Fibroblast of lung (primary cell): ENCODE measurements around the gene HM13. TPM values are rescaled to one million over a fixed set of nuclear protein-coding genes. Genes with fewer than 3 reads are reported as not detected.

Source experiments
- DNase-seq, 2 donors: peaks; one replicate each; pipeline versions ENCODE4 v3.0.0 to v3.0.0-alpha.2; 2010; ENCODE audit warnings: low read depth in 2 of 2
- H2AFZ ChIP-seq: 2 replicates; pipeline ENCODE4 v1.5.1; 2012; ENCODE audit warnings: low read length, control low read depth, inconsistent platforms
- H3K27ac ChIP-seq: 2 replicates; pipeline ENCODE4 v1.5.1; 2011; ENCODE audit warnings: low read length, control low read depth; ENCODE audit not compliant: insufficient read depth
- H3K27me3 ChIP-seq: 2 replicates; pipeline ENCODE4 v1.5.1; 2011; ENCODE audit warnings: mild to moderate bottlenecking, low read length; ENCODE audit not compliant: control insufficient read depth, insufficient read depth
- H3K36me3 ChIP-seq: 2 replicates; pipeline ENCODE4 v1.5.1; 2011; ENCODE audit warnings: low read length; ENCODE audit not compliant: control insufficient read depth, insufficient read depth
- H3K4me1 ChIP-seq: 2 replicates; pipeline ENCODE4 v1.5.1; 2011; ENCODE audit warnings: low read length; ENCODE audit not compliant: control insufficient read depth, insufficient read depth; ENCODE audit errors: extremely low read depth
- H3K4me2 ChIP-seq: 2 replicates; pipeline ENCODE4 v1.5.1; 2011; ENCODE audit warnings: low read length, control low read depth; ENCODE audit not compliant: insufficient read depth; ENCODE audit errors: extremely low read depth
- H3K4me3 ChIP-seq, 4 experiments: fragments of 200-600 bp in 1 of 4; sonication (generic) in 1 of 4; replicated peaks in 1 of 4; 2 replicates each; pipeline ENCODE4 v1.5.1; 2011 to 2016; ENCODE audit warnings: low read length in 4 of 4, low read depth in 3 of 4, mild to moderate bottlenecking in 3 of 4, control low read depth in 2 of 4, inconsistent platforms in 1 of 4, mixed read lengths in 1 of 4; ENCODE audit not compliant: insufficient read depth in 1 of 4; ENCODE audit errors: control extremely low read depth in 1 of 4
- H3K79me2 ChIP-seq: 2 replicates; pipeline ENCODE4 v1.5.1; 2012; ENCODE audit warnings: mild to moderate bottlenecking, low read length, inconsistent platforms; ENCODE audit not compliant: control insufficient read depth, insufficient read depth
- H3K9ac ChIP-seq: 2 replicates; pipeline ENCODE4 v1.5.1; 2011; ENCODE audit warnings: mild to moderate bottlenecking, low read length, control low read depth; ENCODE audit not compliant: insufficient read depth
- H3K9me3 ChIP-seq: 2 replicates; pipeline ENCODE4 v1.5.1; 2012; ENCODE audit warnings: low read depth, low read length; ENCODE audit not compliant: control insufficient read depth, insufficient read depth
- H4K20me1 ChIP-seq: 2 replicates; pipeline ENCODE4 v1.5.1; 2011; ENCODE audit warnings: low read length; ENCODE audit not compliant: control insufficient read depth, insufficient read depth; ENCODE audit errors: extremely low read depth
- EZH2 ChIP-seq: IDR thresholded peaks from 2 replicates; pipeline ENCODE4 v1.5.1; 2012; ENCODE audit warnings: low read length, control low read depth, mild to moderate bottlenecking; ENCODE audit errors: missing control alignments
- polyA plus RNA-seq, 2 donors: library from polyadenylated mRNA; depleted of rRNA in 1 of 2; stranded (reverse) in 1 of 2; unstranded in 1 of 2; fragments of >200 nt; gene quantifications; 2 replicates each; pipeline ENCODE4 v1.2.1, GENCODE V29; 2011 to 2012; ENCODE audit warnings: missing spikeins in 1 of 2
- total RNA-seq: library from RNA; depleted of rRNA; stranded (reverse); fragments of >200 nt; gene quantifications from 2 replicates; pipeline ENCODE4 v1.2.1, GENCODE V29; 2014
- TF ChIP-seq, protein P1 (sequence below), 2 donors: IDR thresholded peaks in 1 of 2; conservative IDR thresholded peaks in 1 of 2; 1 replicate in 1 of 2; 2 replicates in 1 of 2; pipeline ENCODE4 v1.5.1; 2011 to 2012; ENCODE audit warnings: low read length in 2 of 2, control low read depth in 1 of 2, inconsistent platforms in 1 of 2, low read depth in 1 of 2, mild to moderate bottlenecking in 1 of 2

The HM13 gene
- total and polyA plus RNA-seq, 2 donors (not counting 1 experiment from before 2014, with no cell fraction given), result 52.5 to 157 TPM

DNA sequence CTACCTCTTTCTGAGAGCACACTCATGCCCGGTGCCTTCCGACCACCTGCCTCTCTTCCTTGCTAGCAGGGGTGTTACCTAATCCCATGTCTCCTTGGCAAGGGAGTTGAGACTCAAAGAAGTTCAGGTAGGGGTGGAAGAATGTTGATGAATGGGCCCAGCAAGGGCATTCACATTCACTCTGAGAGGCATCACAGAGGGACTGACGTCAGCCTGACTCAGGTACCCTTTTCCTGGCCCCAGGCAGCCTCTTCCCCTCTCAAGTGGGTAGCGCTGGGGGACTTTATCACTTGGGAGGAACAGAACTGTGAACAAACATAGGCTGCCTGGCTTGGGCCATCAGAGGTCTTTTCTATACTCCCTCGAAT is 35.3 kb downstream of the HM13 start:
- H4K20me1 ChIP-seq, result no peaks in the 10 kb centered on the region
- no peak overlapping the region for H3K4me3 ChIP-seq
- peaks cover 23% of the 10 kb centered on the region for H3K79me2 ChIP-seq
- H3K4me2 ChIP-seq, result no peak overlapping the region
- H3K36me3 ChIP-seq, result peaks cover 28% of the 10 kb centered on the region
- H3K27ac ChIP-seq, result no peak overlapping the region
- no peaks in the 10 kb centered on the region for H3K27me3 ChIP-seq
- H3K9ac ChIP-seq, result no peak overlapping the region
- peaks cover 6% of the 10 kb centered on the region for H3K4me1 ChIP-seq
- H2AFZ ChIP-seq, result no peak overlapping the region
- no peak for DNase-seq
- no peaks in the 10 kb centered on the region for H3K9me3 ChIP-seq
- TF ChIP-seq EZH2, result no peak
- TF ChIP-seq, protein P1, sequence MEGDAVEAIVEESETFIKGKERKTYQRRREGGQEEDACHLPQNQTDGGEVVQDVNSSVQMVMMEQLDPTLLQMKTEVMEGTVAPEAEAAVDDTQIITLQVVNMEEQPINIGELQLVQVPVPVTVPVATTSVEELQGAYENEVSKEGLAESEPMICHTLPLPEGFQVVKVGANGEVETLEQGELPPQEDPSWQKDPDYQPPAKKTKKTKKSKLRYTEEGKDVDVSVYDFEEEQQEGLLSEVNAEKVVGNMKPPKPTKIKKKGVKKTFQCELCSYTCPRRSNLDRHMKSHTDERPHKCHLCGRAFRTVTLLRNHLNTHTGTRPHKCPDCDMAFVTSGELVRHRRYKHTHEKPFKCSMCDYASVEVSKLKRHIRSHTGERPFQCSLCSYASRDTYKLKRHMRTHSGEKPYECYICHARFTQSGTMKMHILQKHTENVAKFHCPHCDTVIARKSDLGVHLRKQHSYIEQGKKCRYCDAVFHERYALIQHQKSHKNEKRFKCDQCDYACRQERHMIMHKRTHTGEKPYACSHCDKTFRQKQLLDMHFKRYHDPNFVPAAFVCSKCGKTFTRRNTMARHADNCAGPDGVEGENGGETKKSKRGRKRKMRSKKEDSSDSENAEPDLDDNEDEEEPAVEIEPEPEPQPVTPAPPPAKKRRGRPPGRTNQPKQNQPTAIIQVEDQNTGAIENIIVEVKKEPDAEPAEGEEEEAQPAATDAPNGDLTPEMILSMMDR (conservative IDR thresholded peaks at IDR 0.05 in 1 of 2, IDR thresholded peaks at IDR 0.05 in 1 of 2; ENCODE audit: low read depth in 1 of 2, low read length in 2 of 2), result no peak

DNA sequence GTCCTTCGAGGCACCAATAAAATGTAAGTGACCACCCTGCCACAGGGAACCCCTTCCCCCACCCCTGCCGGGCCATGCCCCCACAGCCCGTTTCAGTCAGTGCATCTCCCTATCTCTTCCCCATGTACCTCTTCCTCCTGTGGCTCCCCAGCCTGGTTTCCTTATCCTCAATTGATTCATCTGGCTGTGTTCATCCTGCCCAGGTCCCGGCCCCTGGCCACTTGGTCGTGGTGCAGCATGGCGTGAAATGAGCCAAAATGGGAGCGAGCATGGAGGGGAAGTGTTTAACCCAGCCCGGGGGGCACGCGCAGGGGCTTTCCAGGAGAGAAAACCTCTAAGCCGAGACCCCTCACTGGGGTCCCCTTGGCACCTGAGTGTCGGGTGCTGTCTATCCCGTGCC is 35.9 kb downstream of the HM13 start:
- no peak overlapping the region for H3K4me2 ChIP-seq
- peaks cover 23% of the 10 kb centered on the region for H3K79me2 ChIP-seq
- H3K9me3 ChIP-seq, result no peaks in the 10 kb centered on the region
- peaks cover 33% of the 10 kb centered on the region for H3K36me3 ChIP-seq
- no peak overlapping the region for H3K9ac ChIP-seq
- TF ChIP-seq, protein P1 (conservative IDR thresholded peaks at IDR 0.05 in 1 of 2, IDR thresholded peaks at IDR 0.05 in 1 of 2; ENCODE audit: low read depth in 1 of 2, low read length in 2 of 2), result no peak
- no peak for TF ChIP-seq EZH2
- DNase-seq, result no peak
- H3K27ac ChIP-seq, result no peak overlapping the region
- H3K4me3 ChIP-seq, result no peak overlapping the region
- H3K4me1 ChIP-seq, result no peaks in the 10 kb centered on the region
- H4K20me1 ChIP-seq, result no peaks in the 10 kb centered on the region
- no peaks in the 10 kb centered on the region for H3K27me3 ChIP-seq
- H2AFZ ChIP-seq, result no peak overlapping the region

DNA sequence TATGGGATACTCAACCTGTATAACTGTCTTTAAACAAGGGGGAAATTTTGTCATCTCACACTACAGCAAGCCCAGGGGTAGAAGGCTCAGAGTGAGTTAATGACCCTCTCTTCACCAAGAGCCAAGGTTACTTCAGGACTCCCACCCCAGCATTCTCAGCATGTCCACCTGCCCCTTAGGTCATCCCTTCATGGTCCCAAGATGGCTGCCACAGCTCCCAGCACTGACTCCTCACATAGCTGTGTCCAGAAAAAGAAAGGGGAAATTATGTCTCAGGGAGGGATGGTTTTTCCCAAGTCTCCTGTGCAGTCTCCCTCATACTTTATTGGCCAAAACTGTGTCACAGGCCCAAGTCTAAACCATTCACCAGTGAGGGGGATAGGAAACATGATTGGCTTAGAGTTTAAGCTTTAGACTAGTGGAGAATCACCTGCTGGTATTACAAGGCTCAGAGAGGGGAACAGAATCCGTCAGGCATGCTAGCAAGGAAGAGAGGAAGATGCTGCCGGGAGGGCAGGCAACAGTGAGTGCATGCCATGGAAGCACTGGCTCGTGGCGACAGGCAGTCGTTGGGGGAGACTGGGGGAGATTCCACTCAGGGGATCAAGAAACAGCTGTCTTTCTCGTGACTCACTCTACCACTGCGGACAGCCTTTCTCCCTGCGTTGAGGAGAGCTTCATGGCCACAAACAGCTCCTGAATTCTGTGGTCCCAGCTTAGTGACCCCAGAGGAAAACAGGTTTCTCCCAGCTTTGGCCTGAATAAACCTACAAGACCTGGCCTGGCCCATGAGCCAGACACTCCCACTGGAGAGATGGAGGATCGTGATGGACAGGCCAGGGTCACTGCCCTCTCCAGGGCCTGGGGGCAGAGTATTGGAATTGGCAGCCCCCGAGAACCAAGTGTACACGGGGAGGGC is 37.2 kb downstream of the HM13 start:
- Histone ChIP-seq H2AFZ (no peak overlapping the region), H3K9ac (no peak overlapping the region), H4K20me1 (no peaks in the 10 kb centered on the region), H3K27me3 (no peaks in the 10 kb centered on the region), H3K4me1 (no peaks in the 10 kb centered on the region), H3K4me2 (no peak overlapping the region), H3K9me3 (no peaks in the 10 kb centered on the region), H3K79me2 (peaks cover 19% of the 10 kb centered on the region), H3K27ac (no peak overlapping the region), H3K4me3 (no peak overlapping the region), H3K36me3 (peaks cover 33% of the 10 kb centered on the region)
- peak in 1 of 2 donors; percentile 69 for DNase-seq
- TF ChIP-seq EZH2, result no peak
- TF ChIP-seq, protein P1 (conservative IDR thresholded peaks at IDR 0.05 in 1 of 2, IDR thresholded peaks at IDR 0.05 in 1 of 2; ENCODE audit: low read depth in 1 of 2, low read length in 2 of 2), result no peak
